Measurements from ENCODE around the gene RNF148.

- TF ChIP-seq CTCF (IDR thresholded peaks at IDR 0.05) (no peak), POLR2AphosphoS5 (IDR thresholded peaks at IDR 0.05; ENCODE audit: insufficient read depth in 1 of 2, low read depth in 1 of 2) (no peak), POLR2A (IDR thresholded peaks at IDR 0.05) (no peak)
Observed at GRCh38 chr7:122710916-122711315, 8.2 kb upstream of the RNF148 start.

All from vagina (tissue), 2 donors.